H4 (cell line): ENCODE data around the gene ASCC2. TPM values are rescaled to one million over a fixed set of nuclear protein-coding genes. Genes with fewer than 3 reads are reported as not detected.
"Not testable (repeated sequence)": the region's sequence is repeated elsewhere in the genome, so short reads cannot be mapped to it uniquely, and the experiment has no call there.

Source experiments
- DNase-seq: peaks from one replicate; pipeline ENCODE4 v3.0.0-alpha.2; 2015; ENCODE audit warnings: low spot score
- total RNA-seq: library from RNA; depleted of rRNA; stranded (reverse); fragments of >200 nt; shearing (Covaris generic); gene quantifications from 2 replicates; pipeline ENCODE4 v1.2.3, GENCODE V29; 2014

The ASCC2 gene
- total RNA-seq, 1 experiment from 2014 or later: 16.0 TPM

GRCh38 chr22:29856496-29856895 lies 18.4 kb upstream of the ASCC2 start:
- no peak for DNase-seq

DNA sequence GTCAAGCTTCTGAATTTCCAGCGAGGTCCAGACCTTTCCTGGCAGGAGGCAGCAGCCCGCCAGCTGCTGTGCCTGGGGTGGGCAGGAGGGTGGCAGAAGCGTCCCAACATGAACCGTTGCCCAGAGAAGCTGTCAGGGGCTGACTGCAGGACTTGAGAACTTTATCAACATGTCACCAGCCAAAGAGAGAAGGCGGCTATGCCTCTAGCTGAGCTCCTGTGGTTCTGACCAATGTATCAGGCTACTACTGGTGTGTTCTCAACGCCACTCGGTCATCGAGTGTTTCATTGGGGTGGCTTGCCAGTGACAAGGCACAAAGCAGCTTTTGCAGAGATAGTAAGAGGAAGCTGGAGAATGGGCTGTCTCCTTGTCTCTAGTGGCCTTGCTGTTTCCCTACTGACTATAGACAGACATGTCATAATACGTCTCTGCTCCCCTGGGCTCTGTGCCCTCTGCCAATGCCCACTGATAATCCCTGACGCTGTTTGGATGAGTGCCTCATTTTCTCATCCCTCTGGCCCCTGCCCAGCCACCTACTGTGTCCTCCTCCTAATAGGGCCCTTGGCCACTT lies 17.6 kb upstream of the ASCC2 start:
- DNase-seq: no peak

DNA sequence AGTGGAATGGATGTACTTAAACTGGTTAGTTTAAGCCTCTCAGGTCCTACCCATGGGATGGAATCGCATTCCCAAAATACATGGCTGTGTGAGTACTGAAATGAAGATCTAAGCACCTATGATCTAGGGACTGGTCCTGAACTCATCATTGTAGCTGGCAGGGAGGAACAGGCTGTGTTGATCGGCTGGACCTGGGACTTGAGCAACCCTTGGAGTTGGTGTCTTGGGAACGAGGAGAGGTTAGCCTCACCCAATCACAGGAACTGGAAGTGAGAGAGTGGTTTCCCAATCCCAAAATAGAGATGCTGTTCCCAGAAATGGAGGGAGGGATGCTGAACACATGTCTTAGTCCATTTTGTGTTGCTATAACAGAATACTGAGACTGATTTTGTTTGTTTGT lies 16.4 kb upstream of the ASCC2 start:
- DNase-seq: no peak

DNA sequence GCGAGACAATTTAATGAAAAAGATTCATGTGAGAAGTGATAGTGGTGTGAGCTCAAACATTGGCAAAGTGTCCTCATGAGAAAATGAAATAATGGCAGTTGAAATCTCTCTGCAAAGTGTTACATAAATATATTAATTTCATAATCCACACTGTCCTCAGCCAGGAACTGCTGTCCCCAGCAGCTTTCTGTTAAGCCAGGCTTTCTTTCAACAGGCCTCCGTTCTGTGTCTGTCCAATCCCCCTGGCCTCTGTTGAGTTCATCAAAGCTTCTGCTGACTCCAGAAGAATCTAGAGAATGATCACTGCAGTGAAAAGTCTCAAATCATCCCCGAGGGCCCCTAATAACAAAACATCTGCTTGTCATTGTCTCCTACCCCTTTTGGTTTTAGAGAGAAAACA lies 10.0 kb upstream of the ASCC2 start:
- DNase-seq: no peak

DNA sequence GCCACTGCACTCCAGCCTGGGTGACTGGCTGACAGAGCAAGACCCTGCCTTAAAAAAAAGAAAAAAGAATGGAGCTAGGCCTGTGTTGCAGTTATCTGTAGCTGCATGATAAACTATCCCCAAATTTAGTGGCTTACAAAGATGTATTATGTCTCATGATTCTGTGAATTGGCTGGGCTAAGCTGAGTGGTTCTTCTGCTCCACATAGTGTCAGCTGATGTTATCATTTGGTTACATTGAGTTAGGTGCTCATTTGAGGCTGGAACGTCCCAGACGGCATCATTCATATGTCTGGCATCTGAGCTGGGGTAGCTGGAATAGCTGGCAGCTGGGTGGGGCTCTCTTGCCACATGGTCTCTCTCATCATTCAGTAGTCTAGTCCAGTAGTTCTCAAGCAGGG lies 8.2 kb upstream of the ASCC2 start:
- DNase-seq: no peak

GRCh38 chr22:29842740-29843139 lies 4.7 kb upstream of the ASCC2 start:
- DNase-seq: peak; percentile 40

DNA sequence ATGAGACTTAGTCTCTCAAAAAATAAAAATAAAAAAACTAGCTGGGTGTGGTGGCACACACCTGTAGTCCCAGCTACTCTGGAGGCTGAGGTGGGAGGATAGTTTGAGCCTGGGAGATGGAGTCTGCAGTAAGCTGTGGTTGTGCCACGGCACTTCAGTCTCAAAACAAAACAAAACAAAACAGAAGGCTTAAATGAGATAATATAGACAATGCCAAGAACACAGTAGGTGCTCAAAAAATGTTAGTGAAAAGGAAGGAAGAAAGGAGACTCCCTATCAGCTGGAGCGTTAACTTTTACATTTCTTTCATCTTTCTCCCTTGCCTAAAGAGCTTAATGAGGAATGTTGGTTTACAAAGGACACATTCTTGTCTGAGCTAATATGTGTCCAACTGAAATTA lies 4.1 kb upstream of the ASCC2 start:
- no peak for DNase-seq

- no peak for DNase-seq
These were observed 2.4 kb upstream of the ASCC2 start for GRCh38 chr22:29840498-29840897.

DNA sequence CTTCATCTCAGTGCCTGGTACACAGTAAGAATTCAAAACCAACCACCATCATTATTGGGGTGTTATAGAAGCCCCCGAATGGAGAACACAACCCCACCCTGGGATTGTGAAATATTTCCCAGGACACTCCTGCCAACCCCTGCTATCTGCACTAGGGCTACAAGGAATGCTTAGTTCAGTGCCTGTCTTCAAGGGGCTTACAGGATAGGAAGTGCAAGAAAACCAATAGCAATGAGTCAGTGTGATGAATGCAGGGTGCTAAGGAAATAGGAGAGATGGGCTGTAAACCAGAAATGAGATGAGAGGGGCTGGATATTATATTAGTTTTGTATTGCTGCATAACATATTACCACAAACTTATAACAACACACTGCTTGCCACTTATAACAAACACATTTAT lies 965 bp upstream of the ASCC2 start:
- DNase-seq: no peak

DNA sequence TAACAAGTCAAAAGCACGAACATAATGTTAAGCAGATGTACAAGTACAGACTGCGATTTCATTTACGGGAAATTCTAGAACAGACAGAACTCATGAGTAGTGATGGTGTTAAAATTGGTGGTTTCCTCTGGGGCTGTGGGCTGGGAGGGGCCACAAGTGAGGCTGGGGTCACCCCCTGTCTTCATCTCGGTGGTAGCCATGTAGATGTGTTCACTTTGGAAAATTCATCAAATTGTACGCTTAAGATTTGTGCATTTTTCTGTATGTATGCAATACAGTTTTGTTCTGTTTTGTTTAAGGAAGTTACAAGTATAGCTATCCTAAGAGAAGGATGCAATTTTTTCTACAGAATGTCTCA lies 504 bp upstream of the ASCC2 start:
- DNase-seq: no peak

DNA sequence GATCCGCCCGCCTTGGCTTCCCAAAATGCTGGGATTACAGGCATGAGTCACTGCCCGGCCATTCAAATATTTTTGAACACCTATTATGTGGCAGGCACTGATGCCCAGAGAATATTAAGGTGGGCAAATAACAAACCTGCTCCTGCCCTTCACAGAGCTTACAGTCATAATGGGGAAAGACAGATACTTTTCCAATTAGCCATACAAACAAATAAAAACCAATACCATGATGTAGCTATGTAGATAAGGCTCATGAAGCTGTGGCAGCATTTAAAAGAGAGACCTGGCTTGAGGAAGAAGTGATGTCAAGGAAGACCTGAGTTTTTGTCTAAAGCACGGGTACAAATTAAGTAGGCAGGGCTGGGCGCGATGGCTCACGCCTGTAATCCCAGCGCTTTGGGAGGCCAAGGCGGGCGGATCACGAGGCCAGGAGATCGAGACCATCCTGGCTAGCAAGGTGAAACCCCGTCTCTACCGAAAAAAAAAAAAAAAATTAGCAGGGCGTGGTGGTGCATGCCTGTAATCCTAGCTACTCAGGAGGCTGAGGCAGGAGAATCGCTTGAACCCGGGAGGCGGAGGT lies 1.2 kb downstream of the ASCC2 start:
- DNase-seq: not testable (repeated sequence)

DNA sequence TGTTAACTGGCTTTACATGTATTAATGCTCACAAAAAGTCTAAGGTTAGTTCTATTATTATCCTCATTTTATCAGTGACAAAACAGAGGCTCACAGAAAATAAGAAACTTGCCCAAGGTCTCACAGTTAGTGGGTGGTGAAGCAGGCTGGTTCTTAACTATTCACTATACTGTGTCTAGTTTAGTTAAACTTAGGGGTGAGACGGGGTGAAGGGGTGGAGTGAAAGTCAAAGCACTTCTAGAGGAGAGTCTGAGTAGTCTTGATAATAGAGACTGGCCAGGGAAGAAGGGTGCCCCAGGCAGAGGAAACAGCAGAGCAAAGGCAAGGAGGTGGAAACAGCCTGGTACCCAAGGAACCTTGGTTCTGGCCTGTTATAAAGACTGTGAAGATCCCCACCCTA lies 4.0 kb downstream of the ASCC2 start:
- no peak for DNase-seq

GRCh38 chr22:29833392-29833965 lies 4.6 kb downstream of the ASCC2 start:
- DNase-seq: no peak

DNA sequence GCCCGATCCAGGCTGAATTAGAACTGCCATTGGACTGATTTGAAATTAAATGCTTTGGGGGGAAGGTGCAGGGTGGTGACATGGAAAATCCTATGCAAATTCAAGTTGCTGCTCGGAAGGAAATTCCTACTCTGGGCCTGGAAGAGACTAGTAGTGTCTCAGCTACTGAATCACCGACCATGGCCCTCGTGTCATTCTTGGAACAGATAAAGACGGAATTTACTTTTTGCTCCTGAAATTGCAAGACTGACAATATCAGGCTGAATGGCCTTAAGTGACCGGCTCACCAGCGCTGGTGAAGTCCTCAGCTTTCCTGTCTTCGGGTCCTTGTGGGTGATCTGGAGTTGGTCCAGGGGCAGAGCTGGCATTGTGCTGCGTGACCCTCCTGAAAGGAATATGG lies 6.1 kb downstream of the ASCC2 start:
- no peak for DNase-seq

GRCh38 chr22:29831186-29831921 lies 6.7 kb downstream of the ASCC2 start:
- DNase-seq: no peak

DNA sequence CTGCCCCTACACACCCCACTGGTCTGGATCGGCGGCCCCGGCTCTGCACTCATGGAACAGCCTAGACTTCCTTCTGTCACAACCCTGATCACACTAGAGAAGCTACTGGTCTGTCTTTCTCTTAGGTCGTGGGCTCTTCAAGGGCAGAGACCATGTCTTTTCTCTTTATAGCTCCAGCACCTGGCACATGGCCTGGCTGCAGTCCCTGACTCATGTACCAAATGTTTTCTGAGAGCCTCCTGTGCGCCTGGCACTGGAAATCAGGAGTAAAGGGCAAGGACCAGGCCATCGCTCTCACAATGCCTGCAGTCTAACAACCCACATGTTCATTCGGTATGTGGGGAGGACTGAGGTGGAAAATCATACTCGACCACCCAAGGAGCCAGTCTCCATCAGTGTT lies 7.5 kb downstream of the ASCC2 start:
- no peak for DNase-seq

DNA sequence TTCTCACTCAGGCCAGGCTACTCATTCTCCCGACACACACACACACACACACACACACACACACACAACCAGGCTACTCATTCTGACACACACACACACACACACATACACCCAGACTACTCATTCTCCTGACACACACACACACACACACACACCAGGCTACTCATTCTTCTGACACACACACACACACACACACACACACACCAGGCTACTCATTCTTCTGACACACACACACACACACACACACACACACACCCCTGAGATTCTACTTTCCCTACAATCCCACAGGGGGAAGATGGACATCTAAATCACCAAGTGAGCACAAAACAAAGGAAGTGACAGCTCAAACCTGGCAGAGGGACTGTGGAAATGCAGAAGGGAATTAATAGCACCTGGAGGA lies 10.3 kb downstream of the ASCC2 start:
- not testable (repeated sequence) for DNase-seq

- no peak for DNase-seq
These were observed 11.0 kb downstream of the ASCC2 start for GRCh38 chr22:29827091-29827490.

DNA sequence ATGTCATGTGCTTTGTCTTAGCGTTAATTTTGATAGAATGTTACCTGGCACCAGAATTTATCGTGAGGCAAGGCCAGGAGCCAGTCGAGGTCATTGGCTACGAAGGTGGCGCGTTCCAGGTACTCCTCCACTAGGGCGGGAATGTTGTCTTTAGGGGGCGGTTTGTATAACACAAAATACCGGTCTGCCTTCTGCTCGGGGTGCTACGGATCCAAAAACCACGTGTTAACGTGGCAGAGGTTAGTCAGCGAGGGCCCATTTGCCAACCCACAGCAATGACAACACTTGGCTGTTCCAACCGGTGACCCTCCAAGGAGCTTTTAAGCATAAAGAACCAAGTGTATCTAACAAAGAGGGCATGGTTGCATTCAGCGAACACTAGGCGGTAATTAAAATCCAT lies 12.5 kb downstream of the ASCC2 start:
- no peak for DNase-seq

DNA sequence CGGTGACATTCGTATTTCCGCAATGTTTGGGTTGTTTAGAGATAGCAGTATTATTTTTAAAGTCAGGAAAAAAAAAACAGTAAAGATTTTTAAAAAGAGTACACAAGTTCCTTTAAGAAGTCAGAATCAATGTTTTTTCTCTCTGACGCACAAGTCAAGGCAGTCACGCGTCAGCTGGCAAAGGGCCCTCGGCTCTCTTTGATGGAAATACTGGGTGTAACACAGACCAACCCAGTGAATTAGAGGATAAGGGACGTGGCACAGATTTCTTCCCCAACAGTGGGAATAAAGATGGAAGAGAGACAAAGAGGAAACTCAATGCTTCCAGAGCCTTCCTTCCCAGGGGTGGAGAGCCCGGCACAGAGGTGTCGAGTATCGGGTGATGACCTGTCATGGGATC lies 13.4 kb downstream of the ASCC2 start:
- DNase-seq: no peak

DNA sequence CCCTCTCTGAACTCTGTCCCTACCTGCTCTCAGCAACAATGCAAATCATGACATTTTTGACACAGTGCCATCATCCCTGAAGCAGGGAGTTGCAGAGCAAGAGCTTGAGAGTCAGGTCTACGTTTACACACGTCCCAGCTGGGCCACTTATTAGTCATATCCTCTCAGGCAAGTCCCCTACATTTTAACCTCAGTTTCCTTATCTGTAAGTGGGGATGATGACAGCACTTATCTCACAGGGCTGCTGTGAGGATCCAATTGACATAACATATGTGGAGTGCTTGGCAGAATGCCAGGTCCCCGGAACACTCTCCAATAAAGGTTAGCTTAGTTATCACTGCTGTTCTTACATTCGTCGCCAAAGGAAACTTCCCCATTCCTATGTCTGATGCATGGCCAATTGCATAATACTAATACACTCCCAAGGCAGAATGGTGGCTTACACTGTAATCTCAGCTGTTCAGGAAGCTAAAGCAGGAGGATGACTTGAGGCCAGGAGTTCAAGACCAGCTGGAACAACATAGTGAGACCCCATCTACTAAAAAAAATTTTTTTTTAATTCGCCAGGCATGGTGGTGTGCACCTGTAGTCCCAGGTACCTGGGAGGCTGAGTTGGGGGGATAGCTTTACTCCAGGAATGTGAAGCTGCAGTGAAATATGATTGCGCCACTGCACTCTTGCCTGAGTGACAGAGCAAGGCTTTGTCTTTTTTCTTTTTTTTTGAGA lies 16.6 kb downstream of the ASCC2 start:
- peak; percentile 80 for DNase-seq

DNA sequence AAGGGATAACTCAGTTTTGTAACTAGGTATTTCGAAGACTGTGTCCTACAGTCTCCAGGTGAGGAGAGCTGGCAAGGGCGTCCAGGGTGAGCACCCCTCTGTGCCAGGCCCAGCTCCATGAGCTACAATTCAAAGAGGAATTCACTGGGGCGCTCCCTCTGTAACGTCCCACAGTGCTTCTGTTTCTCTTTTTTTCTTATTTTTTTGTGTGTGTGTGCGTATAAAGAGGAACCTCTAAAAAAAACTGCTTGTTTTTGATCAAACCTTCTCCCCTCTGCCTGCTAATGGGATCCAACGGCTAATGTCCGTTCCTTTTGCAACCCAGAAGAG lies 17.1 kb downstream of the ASCC2 start:
- no peak for DNase-seq

GRCh38 chr22:29819501-29819900 lies 18.6 kb downstream of the ASCC2 start:
- DNase-seq: no peak
